Endothelial cell of umbilical vein (primary cell): ENCODE results near the gene RNF151.

Source experiments
- JUN ChIP-seq: IDR thresholded peaks from 2 replicates; pipeline ENCODE4 v1.6.1; 2011; ENCODE audit warnings: borderline replicate concordance, low read depth; ENCODE audit not compliant: insufficient read length, insufficient read depth
- MYC ChIP-seq: IDR thresholded peaks from one replicate; pipeline ENCODE4 v1.6.1; 2011; ENCODE audit warnings: mild to moderate bottlenecking, low read depth, low read length
- POLR2A ChIP-seq: IDR thresholded peaks from 2 replicates; pipeline ENCODE4 v1.6.1; 2012; ENCODE audit warnings: low read depth, mild to moderate bottlenecking, control low read depth, low read length
- TF ChIP-seq, protein P1 (sequence below), 2 donors: IDR thresholded peaks; 1 replicate in 1 of 2; 2 replicates in 1 of 2; pipeline ENCODE4 v1.5.1; 2011; ENCODE audit warnings: low read length in 2 of 2, mild to moderate bottlenecking in 2 of 2, moderate library complexity in 2 of 2, control low read depth in 1 of 2, inconsistent platforms in 1 of 2, low read depth in 1 of 2; ENCODE audit not compliant: insufficient read depth in 1 of 2; ENCODE audit errors: extremely low read depth in 1 of 2
- TF ChIP-seq, protein P2 (sequence below): IDR thresholded peaks from 2 replicates; pipeline ENCODE4 v1.6.1; 2011; ENCODE audit not compliant: insufficient read depth, insufficient read length

GRCh38 chr16:1990351-1991134, 23.9 kb downstream of the RNF151 start:
- TF ChIP-seq JUN (no peak), POLR2A (no peak), MYC (no peak)
- TF ChIP-seq, protein P1, sequence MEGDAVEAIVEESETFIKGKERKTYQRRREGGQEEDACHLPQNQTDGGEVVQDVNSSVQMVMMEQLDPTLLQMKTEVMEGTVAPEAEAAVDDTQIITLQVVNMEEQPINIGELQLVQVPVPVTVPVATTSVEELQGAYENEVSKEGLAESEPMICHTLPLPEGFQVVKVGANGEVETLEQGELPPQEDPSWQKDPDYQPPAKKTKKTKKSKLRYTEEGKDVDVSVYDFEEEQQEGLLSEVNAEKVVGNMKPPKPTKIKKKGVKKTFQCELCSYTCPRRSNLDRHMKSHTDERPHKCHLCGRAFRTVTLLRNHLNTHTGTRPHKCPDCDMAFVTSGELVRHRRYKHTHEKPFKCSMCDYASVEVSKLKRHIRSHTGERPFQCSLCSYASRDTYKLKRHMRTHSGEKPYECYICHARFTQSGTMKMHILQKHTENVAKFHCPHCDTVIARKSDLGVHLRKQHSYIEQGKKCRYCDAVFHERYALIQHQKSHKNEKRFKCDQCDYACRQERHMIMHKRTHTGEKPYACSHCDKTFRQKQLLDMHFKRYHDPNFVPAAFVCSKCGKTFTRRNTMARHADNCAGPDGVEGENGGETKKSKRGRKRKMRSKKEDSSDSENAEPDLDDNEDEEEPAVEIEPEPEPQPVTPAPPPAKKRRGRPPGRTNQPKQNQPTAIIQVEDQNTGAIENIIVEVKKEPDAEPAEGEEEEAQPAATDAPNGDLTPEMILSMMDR (IDR thresholded peaks at IDR 0.05; ENCODE audit: extremely low read depth in 1 of 2, insufficient read depth in 1 of 2, low read depth in 1 of 2, low read length in 2 of 2), result no peak
- TF ChIP-seq, protein P2, sequence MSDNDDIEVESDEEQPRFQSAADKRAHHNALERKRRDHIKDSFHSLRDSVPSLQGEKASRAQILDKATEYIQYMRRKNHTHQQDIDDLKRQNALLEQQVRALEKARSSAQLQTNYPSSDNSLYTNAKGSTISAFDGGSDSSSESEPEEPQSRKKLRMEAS, result no peak
